ENCODE data around the gene LAMA2. TPM values are rescaled to one million over a fixed set of nuclear protein-coding genes. Genes with fewer than 3 reads are reported as not detected.

LAMA2 gene
- total RNA-seq, 4 donors from 2014 or later, result 15.4 to 55.3 (median 38.7) TPM

GRCh38 chr6:129186988-129187387 lies 304.1 kb downstream of the LAMA2 start:
- Histone ChIP-seq H3K4me3 (no peak overlapping the region), H3K4me1 (no peaks in the 10 kb centered on the region), H3K27ac (no peak overlapping the region), H3K36me3 (no peaks in the 10 kb centered on the region), H3K9me3 (no peaks in the 10 kb centered on the region), H3K27me3 (no peaks in the 10 kb centered on the region)
- TF ChIP-seq CTCF (IDR thresholded peaks at IDR 0.05), result no peak
- TF ChIP-seq POLR2A (IDR thresholded peaks at IDR 0.05), result no peak
- no peak for DNase-seq

- H3K36me3 ChIP-seq, result no peaks in the 10 kb centered on the region
- H3K27me3 ChIP-seq, result no peaks in the 10 kb centered on the region
- TF ChIP-seq CTCF (IDR thresholded peaks at IDR 0.05) (no peak), POLR2A (IDR thresholded peaks at IDR 0.05) (no peak)
- H3K9me3 ChIP-seq, result no peaks in the 10 kb centered on the region
- H3K4me1 ChIP-seq, result no peaks in the 10 kb centered on the region
- DNase-seq, result no peak
- no peak overlapping the region for H3K27ac ChIP-seq
- no peak overlapping the region for H3K4me3 ChIP-seq
These were observed 305.4 kb downstream of the LAMA2 start for GRCh38 chr6:129188306-129188705.

GRCh38 chr6:129188795-129189194 lies 305.9 kb downstream of the LAMA2 start:
- no peak for DNase-seq
- no peaks in the 10 kb centered on the region for H3K36me3 ChIP-seq

GRCh38 chr6:129189266-129189665 lies 306.3 kb downstream of the LAMA2 start:
- Histone ChIP-seq H3K27me3 (no peaks in the 10 kb centered on the region), H3K36me3 (no peaks in the 10 kb centered on the region), H3K4me3 (no peak overlapping the region), H3K27ac (no peak overlapping the region), H3K4me1 (no peaks in the 10 kb centered on the region), H3K9me3 (no peaks in the 10 kb centered on the region)
- no peak for TF ChIP-seq CTCF (IDR thresholded peaks at IDR 0.05)
- TF ChIP-seq POLR2A (IDR thresholded peaks at IDR 0.05), result no peak
- no peak for DNase-seq

More at GRCh38 chr6:129188795-129189194, 305.9 kb downstream of the LAMA2 start:
- Histone ChIP-seq H3K4me3 (no peak overlapping the region), H3K27ac (no peak overlapping the region), H3K9me3 (no peaks in the 10 kb centered on the region), H3K4me1 (no peaks in the 10 kb centered on the region), H3K27me3 (no peaks in the 10 kb centered on the region)
- TF ChIP-seq CTCF (IDR thresholded peaks at IDR 0.05) (no peak), POLR2A (IDR thresholded peaks at IDR 0.05) (no peak)

- Histone ChIP-seq H3K9me3 (no peaks in the 10 kb centered on the region), H3K4me3 (no peak overlapping the region), H3K27me3 (no peaks in the 10 kb centered on the region), H3K4me1 (no peaks in the 10 kb centered on the region), H3K36me3 (no peaks in the 10 kb centered on the region), H3K27ac (no peak overlapping the region)
- no peak for DNase-seq
- TF ChIP-seq CTCF (IDR thresholded peaks at IDR 0.05), result no peak
- no peak for TF ChIP-seq POLR2A (IDR thresholded peaks at IDR 0.05)
These were observed 308.3 kb downstream of the LAMA2 start for GRCh38 chr6:129191235-129191634.

- no peaks in the 10 kb centered on the region for H3K36me3 ChIP-seq
- no peak overlapping the region for H3K27ac ChIP-seq
- H3K4me1 ChIP-seq, result no peaks in the 10 kb centered on the region
- no peaks in the 10 kb centered on the region for H3K9me3 ChIP-seq
- TF ChIP-seq CTCF (IDR thresholded peaks at IDR 0.05) (no peak), POLR2A (IDR thresholded peaks at IDR 0.05) (no peak)
- H3K4me3 ChIP-seq, result no peak overlapping the region
- DNase-seq, result no peak
- no peaks in the 10 kb centered on the region for H3K27me3 ChIP-seq
These were observed 309.6 kb downstream of the LAMA2 start for GRCh38 chr6:129192458-129192989.
